Activated CD8-positive, alpha-beta memory T cell treated with anti-CD3 and anti-CD28 coated beads for 36 hours (primary cell): Measurements from ENCODE around the gene MROH2A. TPM values are rescaled to one million over a fixed set of nuclear protein-coding genes. Genes with fewer than 3 reads are reported as not detected.

ENCODE experiments used
- CTCF ChIA-PET: fragments of 350-600 bp; sonication (Branson Sonifier 250); formaldehyde crosslinking; loops from one replicate; lab custom pipeline; 2021; ENCODE audit warnings: antibody characterized with exemption; lab: Charles Lee
- POLR2A ChIA-PET: fragments of 350-600 bp; sonication (Branson Sonifier 250); formaldehyde crosslinking; loops from one replicate; lab custom pipeline; 2021; ENCODE audit warnings: antibody characterized with exemption; lab: Charles Lee
- total RNA-seq, 2 experiments: library from RNA; stranded (reverse); gene quantifications; one replicate each; pipeline ENCODE4 v1.2.3, GENCODE V29; 2021

The MROH2A gene
- total RNA-seq, 2 experiments from 2014 or later, result not detected

GRCh38 chr2:233760043-233760442 is 18.1 kb upstream of the MROH2A start, which contains the start of gene UGT1A1:
Gene UGT1A1 (plus strand): TSS chr2:233760270. CDS start chr2:233760288, 18 bp downstream.
- POLR2A ChIA-PET, result no interaction called here
- CTCF ChIA-PET, result no interaction called here

GRCh38 chr2:233761040-233761769 is 16.9 kb upstream of the MROH2A start:
- ChIA-PET POLR2A (no interaction called here), CTCF (no interaction called here)

GRCh38 chr2:233764264-233764663 is 13.9 kb upstream of the MROH2A start:
- CTCF ChIA-PET, result no interaction called here
- POLR2A ChIA-PET, result no interaction called here

- ChIA-PET POLR2A (no interaction called here), CTCF (no interaction called here)
Measured at GRCh38 chr2:233764761-233765160, 13.4 kb upstream of the MROH2A start.

- ChIA-PET POLR2A (no interaction called here), CTCF (no interaction called here)
Measured at GRCh38 chr2:233766416-233766815, 11.7 kb upstream of the MROH2A start.

- ChIA-PET POLR2A (no interaction called here), CTCF (no interaction called here)
Measured at GRCh38 chr2:233768076-233768475, 10.1 kb upstream of the MROH2A start.

- POLR2A ChIA-PET, result no interaction called here
Measured at GRCh38 chr2:233769260-233769659, 8.9 kb upstream of the MROH2A start.

GRCh38 chr2:233772153-233772552 is 6.0 kb upstream of the MROH2A start:
- ChIA-PET POLR2A (no interaction called here), CTCF (no interaction called here)

More at GRCh38 chr2:233769260-233769659, 8.9 kb upstream of the MROH2A start:
- CTCF ChIA-PET, result no interaction called here

- POLR2A ChIA-PET, result no interaction called here
- CTCF ChIA-PET, result no interaction called here
Measured at GRCh38 chr2:233772583-233772982, 5.5 kb upstream of the MROH2A start.

- ChIA-PET POLR2A (no interaction called here), CTCF (no interaction called here)
Measured at GRCh38 chr2:233773854-233774253, 4.3 kb upstream of the MROH2A start.

- ChIA-PET POLR2A (interaction anchor here (0.7 kb wide), 1 partner anchor 30 kb away, joined by 5 read pairs; no protein-coding TSS in a partner anchor), CTCF (no interaction called here)
Measured at GRCh38 chr2:233775414-233775813, 2.7 kb upstream of the MROH2A start.

GRCh38 chr2:233779722-233780121 is 1.6 kb downstream of the MROH2A start:
- ChIA-PET POLR2A (no interaction called here), CTCF (no interaction called here)

GRCh38 chr2:233780771-233781170 is 2.6 kb downstream of the MROH2A start:
- ChIA-PET POLR2A (no interaction called here), CTCF (no interaction called here)

- ChIA-PET POLR2A (no interaction called here), CTCF (no interaction called here)
Measured at GRCh38 chr2:233789554-233789953, 11.4 kb downstream of the MROH2A start.

- POLR2A ChIA-PET, result no interaction called here
- CTCF ChIA-PET, result no interaction called here
Measured at GRCh38 chr2:233791151-233791882, 13.2 kb downstream of the MROH2A start.

- ChIA-PET CTCF (no interaction called here), POLR2A (no interaction called here)
Measured at GRCh38 chr2:233791883-233792329, 13.8 kb downstream of the MROH2A start.

GRCh38 chr2:233792720-233793119 is 14.6 kb downstream of the MROH2A start:
- CTCF ChIA-PET, result no interaction called here
- POLR2A ChIA-PET, result no interaction called here

GRCh38 chr2:233793465-233794127 is 15.5 kb downstream of the MROH2A start:
- CTCF ChIA-PET, result no interaction called here
- POLR2A ChIA-PET, result no interaction called here

- CTCF ChIA-PET, result no interaction called here
Measured at GRCh38 chr2:233794128-233794658, 16.1 kb downstream of the MROH2A start.

GRCh38 chr2:233795735-233796171 is 17.6 kb downstream of the MROH2A start:
- ChIA-PET POLR2A (no interaction called here), CTCF (no interaction called here)

More at GRCh38 chr2:233794128-233794658, 16.1 kb downstream of the MROH2A start:
- POLR2A ChIA-PET, result no interaction called here
